Uterus (tissue), 4 donors: ENCODE measurements around the gene CHD1L. TPM values are rescaled to one million over a fixed set of nuclear protein-coding genes. Genes with fewer than 3 reads are reported as not detected.

Experiments used
- DNase-seq, 2 donors: peaks; one replicate each; pipeline ENCODE4 v3.0.0-alpha.2; 2019 to 2020
- H3K27ac ChIP-seq, 2 donors: fragments of 200-600 bp; sonication (generic); 1 replicate in 1 of 2; 2 replicates in 1 of 2; pipeline ENCODE4 v1.5.1; 2016 to 2018
- H3K27me3 ChIP-seq, 2 donors: fragments of 200-600 bp; sonication (generic); one replicate each; pipeline ENCODE4 v1.5.1; 2018 to 2019; ENCODE audit warnings: control low read depth in 1 of 2
- H3K36me3 ChIP-seq, 2 donors: fragments of 200-600 bp; sonication (generic); one replicate each; pipeline ENCODE4 v1.5.1; 2019; ENCODE audit warnings: control low read depth in 1 of 2
- H3K4me1 ChIP-seq, 2 donors: fragments of 200-600 bp; sonication (generic); one replicate each; pipeline ENCODE4 v1.5.1; 2018 to 2019; ENCODE audit warnings: control low read depth in 1 of 2
- H3K4me3 ChIP-seq, 2 donors: fragments of 200-600 bp; sonication (generic); 1 replicate in 1 of 2; 2 replicates in 1 of 2; pipeline ENCODE4 v1.5.1; 2018 to 2019; ENCODE audit warnings: mild to moderate bottlenecking in 1 of 2
- H3K9me3 ChIP-seq, 2 donors: fragments of 200-600 bp; sonication (generic); one replicate each; pipeline ENCODE4 v1.5.1; 2019; ENCODE audit warnings: control low read depth in 1 of 2
- CTCF ChIP-seq, 4 experiments: fragments of 200-600 bp in 2 of 4; fragments of 450-650 bp in 2 of 4; sonication (generic) in 2 of 4; IDR thresholded peaks; one replicate each; pipeline ENCODE4 v1.5.1; 2016 to 2019; ENCODE audit warnings: antibody characterized with exemption in 4 of 4, mild to moderate bottlenecking in 2 of 4, moderate library complexity in 1 of 4
- POLR2A ChIP-seq, 2 donors: fragments of 450-650 bp; IDR thresholded peaks; one replicate each; pipeline ENCODE4 v1.6.1; 2016; ENCODE audit warnings: antibody characterized with exemption in 2 of 2, mild to moderate bottlenecking in 1 of 2, moderate library complexity in 1 of 2
- intact Hi-C: fragments of 100-400 bp; cut with DNase I; formaldehyde crosslinking; loops from one replicate; pipeline ENCODE4 v1.15.1; 2023; ENCODE audit warnings: low total_unique reads
- total RNA-seq, 4 donors: library from RNA; depleted of rRNA in 3 of 4; stranded (reverse); fragments of >200 nt in 3 of 4; gene quantifications; one replicate each; pipeline versions ENCODE4 v1.1.0 to v1.2.4, GENCODE V29; 2014 to 2023
- donor health status: DM: yes; HTN: yes; CAD: no.

CHD1L gene
- total RNA-seq, 4 donors from 2014 or later = 23.5 to 41.3 (median 39.5) TPM

DNA sequence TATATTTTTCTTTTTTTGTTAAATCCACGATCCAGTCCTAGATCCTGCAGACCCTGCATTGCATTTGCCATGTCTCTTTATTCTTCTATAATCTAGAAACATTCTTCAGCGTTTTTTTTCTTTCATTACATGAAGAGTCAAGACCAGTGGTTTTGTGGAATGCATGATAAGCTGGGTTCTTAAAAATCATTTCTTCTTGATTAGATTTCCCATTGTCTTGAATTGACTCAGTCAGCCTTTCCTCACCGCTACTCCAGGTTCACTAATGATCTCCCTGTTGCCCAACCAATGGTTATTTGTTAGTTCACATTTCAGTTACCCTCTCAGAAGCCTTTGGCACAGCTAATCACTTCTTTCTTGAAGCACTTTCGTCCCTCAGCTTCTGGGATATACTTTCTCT lies 25.2 kb downstream of the CHD1L start:
- no peaks in the 10 kb centered on the region for H3K27me3 ChIP-seq
- intact Hi-C loops = no loop called here
- no peaks in the 10 kb centered on the region for H3K9me3 ChIP-seq
- DNase-seq = no peak
- no peak overlapping the region for H3K27ac ChIP-seq
- TF ChIP-seq POLR2A (IDR thresholded peaks at IDR 0.05) (no peak), CTCF (IDR thresholded peaks at IDR 0.05) (no peak)
- no peaks in the 10 kb centered on the region for H3K36me3 ChIP-seq
- H3K4me1 ChIP-seq = peaks cover 0 to 5% of the 10 kb centered on the region in 2 donors
- no peak overlapping the region for H3K4me3 ChIP-seq

- H3K27ac ChIP-seq = no peak overlapping the region
- DNase-seq = no peak
- no peaks in the 10 kb centered on the region for H3K36me3 ChIP-seq
- TF ChIP-seq CTCF (IDR thresholded peaks at IDR 0.05) = no peak
- no peak for TF ChIP-seq POLR2A (IDR thresholded peaks at IDR 0.05)
- H3K4me3 ChIP-seq = no peak overlapping the region
- H3K9me3 ChIP-seq = no peaks in the 10 kb centered on the region
- H3K27me3 ChIP-seq = no peaks in the 10 kb centered on the region
- intact Hi-C loops = no loop called here
- peaks cover 0 to 8% of the 10 kb centered on the region in 2 donors for H3K4me1 ChIP-seq
Measured at GRCh38 chr1:147270721-147271120, 28.2 kb downstream of the CHD1L start.

GRCh38 chr1:147272042-147272441 lies 29.6 kb downstream of the CHD1L start:
- TF ChIP-seq CTCF (IDR thresholded peaks at IDR 0.05) = no peak
- no peak for TF ChIP-seq POLR2A (IDR thresholded peaks at IDR 0.05)
- H3K27me3 ChIP-seq = no peaks in the 10 kb centered on the region
- no peak for DNase-seq
- no peaks in the 10 kb centered on the region for H3K36me3 ChIP-seq
- H3K4me1 ChIP-seq = peaks cover 0 to 8% of the 10 kb centered on the region in 2 donors
- H3K27ac ChIP-seq = peak overlapping the region; percentile 75 to 77
- H3K9me3 ChIP-seq = no peaks in the 10 kb centered on the region
- intact Hi-C loops = no loop called here
- H3K4me3 ChIP-seq = no peak overlapping the region

GRCh38 chr1:147273409-147274336 lies 31.2 kb downstream of the CHD1L start:
- DNase-seq = peak in 1 of 2 donors; percentile 40
- TF ChIP-seq CTCF (IDR thresholded peaks at IDR 0.05) (peak; percentile 46 to 65 (median 56)), POLR2A (IDR thresholded peaks at IDR 0.05) (no peak)
- Histone ChIP-seq H3K27ac (peak overlapping the region; percentile 75 to 77), H3K36me3 (no peaks in the 10 kb centered on the region), H3K27me3 (no peaks in the 10 kb centered on the region), H3K9me3 (no peaks in the 10 kb centered on the region), H3K4me3 (no peak overlapping the region), H3K4me1 (peaks cover 0 to 8% of the 10 kb centered on the region in 2 donors)
- intact Hi-C loops = no loop called here

GRCh38 chr1:147281950-147282349 lies 39.5 kb downstream of the CHD1L start:
- Histone ChIP-seq H3K27me3 (no peaks in the 10 kb centered on the region), H3K36me3 (no peaks in the 10 kb centered on the region), H3K4me3 (no peak overlapping the region), H3K9me3 (no peaks in the 10 kb centered on the region), H3K4me1 (no peaks in the 10 kb centered on the region), H3K27ac (no peak overlapping the region)
- intact Hi-C loops = no loop called here
- no peak for DNase-seq
- TF ChIP-seq POLR2A (IDR thresholded peaks at IDR 0.05) (no peak), CTCF (IDR thresholded peaks at IDR 0.05) (no peak)
